GM12875 (cell line): Measurements from ENCODE around the gene RPS6KA2.

Experiments
- H3K4me3 ChIP-seq: one replicate; pipeline ENCODE4 v1.5.1; 2011; ENCODE audit warnings: low read depth, low read length, control low read depth
- CTCF ChIP-seq: IDR thresholded peaks from 2 replicates; pipeline ENCODE4 v1.5.1; 2011; ENCODE audit warnings: low read depth, mild to moderate bottlenecking, control low read depth, inconsistent platforms, low read length, moderate library complexity, borderline replicate concordance; ENCODE audit not compliant: insufficient read depth

The RPS6KA2 gene

DNA sequence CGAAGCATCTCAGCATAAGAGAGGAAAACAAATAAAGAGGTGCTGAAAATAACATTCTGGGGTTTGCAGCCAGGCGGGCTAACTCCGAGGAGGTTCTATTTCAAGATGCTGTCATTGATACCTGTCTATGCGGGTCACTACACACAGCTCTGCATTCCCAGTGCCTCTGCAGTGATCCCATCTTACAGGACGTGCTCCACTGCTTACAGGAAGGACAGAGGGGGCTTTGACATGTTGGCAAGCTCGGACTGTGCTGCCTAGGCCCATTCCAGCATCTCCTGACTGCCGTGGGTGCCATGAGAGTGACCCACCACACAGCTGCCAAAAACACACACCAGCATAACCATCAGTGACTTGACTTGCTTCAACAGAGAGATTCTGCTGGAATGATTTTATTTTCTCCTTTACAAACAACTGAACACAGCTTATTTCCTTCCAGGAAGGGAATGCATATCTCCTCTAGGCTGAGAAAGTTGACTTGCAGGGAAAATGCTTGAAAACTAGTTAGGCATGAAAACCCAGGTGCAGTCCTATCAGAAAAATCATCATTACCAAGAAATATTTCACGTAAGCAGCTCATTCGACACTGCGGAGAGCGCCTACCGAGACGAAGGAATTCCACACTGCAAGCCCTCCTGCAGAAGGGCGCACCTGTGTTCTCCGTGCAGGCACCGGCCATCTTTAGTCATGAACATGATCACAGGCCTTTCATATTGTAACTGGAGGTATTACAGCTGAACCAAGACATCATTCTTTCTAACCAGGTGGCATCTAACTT lies 103.1 kb downstream of the RPS6KA2 start:
- H3K4me3 ChIP-seq: no peak overlapping the region
- TF ChIP-seq CTCF: no peak

DNA sequence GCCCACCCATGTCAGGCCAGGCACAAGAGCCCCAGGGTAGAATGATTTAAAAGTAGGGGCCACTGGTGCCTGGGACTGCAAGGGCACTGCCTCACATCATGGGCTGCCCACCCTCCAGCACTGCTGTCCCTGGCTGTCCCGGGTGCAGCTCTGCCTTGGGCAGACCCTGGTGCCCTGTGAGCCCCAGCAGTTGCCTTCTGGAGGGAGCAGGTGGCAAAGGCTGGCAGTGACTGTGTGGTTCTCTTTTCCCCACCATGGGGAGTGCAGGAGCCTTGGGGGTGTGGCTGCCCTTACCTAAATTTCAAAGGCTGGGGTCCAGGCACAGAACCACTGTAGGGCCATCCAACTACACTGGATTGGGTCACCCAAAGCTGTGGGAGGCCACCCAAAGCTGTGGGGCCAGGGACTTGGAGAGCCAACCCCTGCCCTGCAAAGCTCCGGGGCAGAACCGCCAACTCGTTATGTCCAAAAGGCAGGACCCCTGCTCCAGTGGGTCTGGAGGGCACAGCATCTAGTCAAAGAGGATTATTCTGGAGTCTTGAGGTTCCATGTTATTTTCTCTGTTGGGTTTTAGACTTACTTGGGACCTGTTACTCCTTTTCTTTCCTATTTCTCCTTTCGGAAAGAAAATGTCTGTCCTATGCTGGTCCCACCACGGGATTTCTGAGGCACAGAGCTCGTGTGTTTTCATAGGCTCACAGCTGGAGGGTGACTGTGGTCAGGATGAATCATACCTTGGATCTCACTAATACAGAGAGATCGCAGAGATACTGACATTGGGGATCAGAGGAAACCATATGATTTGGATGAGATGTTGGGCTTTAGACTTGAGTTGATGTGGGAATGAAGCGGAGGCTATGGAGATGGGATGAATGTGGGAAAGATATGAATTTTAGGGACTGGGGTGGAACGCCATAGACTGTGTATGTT lies 105.9 kb downstream of the RPS6KA2 start:
- no peak overlapping the region for H3K4me3 ChIP-seq
- no peak for TF ChIP-seq CTCF

DNA sequence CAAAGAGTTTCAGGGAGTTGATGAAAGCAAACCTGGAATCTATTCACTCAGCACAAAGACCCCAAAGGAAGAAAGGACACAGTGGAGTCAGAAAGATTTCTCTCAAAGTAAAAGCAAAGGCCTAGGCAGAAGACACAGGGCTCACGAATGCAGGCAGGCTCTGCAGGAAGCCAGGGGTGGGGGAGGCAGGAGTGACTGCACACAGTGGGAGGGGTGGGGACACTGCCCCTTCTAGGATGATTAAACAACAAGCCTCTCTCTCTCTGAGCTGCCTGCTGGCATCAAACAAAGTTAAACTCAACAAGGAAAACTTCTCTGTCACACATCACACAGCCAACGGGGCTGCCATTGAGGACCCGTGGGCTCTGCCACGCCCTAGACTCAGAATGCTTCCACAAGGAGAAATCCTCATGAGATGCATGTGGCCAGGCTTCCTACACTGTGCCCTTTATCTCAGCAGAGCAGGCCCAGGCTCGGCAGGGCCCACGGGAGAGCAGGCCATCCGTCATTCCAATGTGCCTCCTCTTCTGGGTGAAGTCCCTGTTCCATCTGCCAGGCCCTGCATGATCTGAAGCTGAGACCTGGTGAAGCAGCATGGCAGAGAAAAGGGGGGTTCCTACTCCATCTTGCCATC lies 110.7 kb downstream of the RPS6KA2 start:
- no peak overlapping the region for H3K4me3 ChIP-seq
- TF ChIP-seq CTCF: no peak

GRCh38 chr6:166515072-166515810 lies 111.8 kb downstream of the RPS6KA2 start:
- TF ChIP-seq CTCF: no peak

GRCh38 chr6:166514196-166514595 lies 112.9 kb downstream of the RPS6KA2 start:
- H3K4me3 ChIP-seq: no peak overlapping the region
- no peak for TF ChIP-seq CTCF

More at GRCh38 chr6:166515072-166515810, 111.8 kb downstream of the RPS6KA2 start:
- H3K4me3 ChIP-seq: no peak overlapping the region

- peak; percentile 37; the same call in 1 of the 2 replicates for TF ChIP-seq CTCF
- no peak overlapping the region for H3K4me3 ChIP-seq
Observed at GRCh38 chr6:166512567-166512966, 114.5 kb downstream of the RPS6KA2 start.
